NCI-H146 (cell line): ENCODE measurements around the gene NUAK2.

Source experiments
- DNase-seq: peaks from one replicate; lab custom pipeline; 2025; lab: John Stamatoyannopoulos, UW

Gene NUAK2

GRCh38 chr1:205346956-205347574 is 25.5 kb upstream of the NUAK2 start:
- no peak for DNase-seq

- DNase-seq: no peak
Measured at GRCh38 chr1:205345761-205346160, 24.2 kb upstream of the NUAK2 start.

GRCh38 chr1:205344066-205344928 is 22.8 kb upstream of the NUAK2 start:
- DNase-seq: peak; percentile 75

GRCh38 chr1:205343431-205344065 is 22.0 kb upstream of the NUAK2 start:
- DNase-seq: peak; percentile 58

GRCh38 chr1:205342986-205343385 is 21.4 kb upstream of the NUAK2 start:
- DNase-seq: no peak

GRCh38 chr1:205340676-205341075 is 19.1 kb upstream of the NUAK2 start:
- DNase-seq: no peak

GRCh38 chr1:205339717-205340116 is 18.2 kb upstream of the NUAK2 start:
- DNase-seq: no peak

GRCh38 chr1:205339197-205339702 is 17.7 kb upstream of the NUAK2 start:
- no peak for DNase-seq

- DNase-seq: no peak
Measured at GRCh38 chr1:205338011-205338410, 16.5 kb upstream of the NUAK2 start.

GRCh38 chr1:205337481-205337880 is 15.9 kb upstream of the NUAK2 start:
- no peak for DNase-seq

GRCh38 chr1:205335692-205336091 is 14.1 kb upstream of the NUAK2 start:
- DNase-seq: peak; percentile 74

- DNase-seq: no peak
Measured at GRCh38 chr1:205332015-205332791, 10.7 kb upstream of the NUAK2 start.

GRCh38 chr1:205330150-205330549 is 8.6 kb upstream of the NUAK2 start:
- no peak for DNase-seq

- DNase-seq: peak; percentile 32
Measured at GRCh38 chr1:205329719-205330118, 8.2 kb upstream of the NUAK2 start.

GRCh38 chr1:205328476-205328875 is 6.9 kb upstream of the NUAK2 start:
- DNase-seq: no peak

- no peak for DNase-seq
Measured at GRCh38 chr1:205326812-205327466, 5.4 kb upstream of the NUAK2 start.

GRCh38 chr1:205325334-205325884 is 3.9 kb upstream of the NUAK2 start:
- peak; percentile 53 for DNase-seq

- no peak for DNase-seq
Measured at GRCh38 chr1:205324781-205325180, 3.2 kb upstream of the NUAK2 start.

GRCh38 chr1:205323794-205324193 is 2.2 kb upstream of the NUAK2 start:
- no peak for DNase-seq

GRCh38 chr1:205321959-205322283 is 376 bp upstream of the NUAK2 start:
- no peak for DNase-seq
